GM21367 (cell line): ENCODE data around the gene DCP2.
A peak's percentile ranks its signal among the peaks of the same experiment; 100 is the strongest.
"Not testable (repeated sequence)": the region's sequence is repeated elsewhere in the genome, so short reads cannot be mapped to it uniquely, and the experiment has no call there.

ENCODE experiments used
- ATAC-seq: cut with Tn5 transposase; IDR thresholded peaks from one replicate; pipeline ENCODE4 v1.9.1; 2021; ENCODE audit not compliant: unreplicated experiment

The DCP2 gene

DNA sequence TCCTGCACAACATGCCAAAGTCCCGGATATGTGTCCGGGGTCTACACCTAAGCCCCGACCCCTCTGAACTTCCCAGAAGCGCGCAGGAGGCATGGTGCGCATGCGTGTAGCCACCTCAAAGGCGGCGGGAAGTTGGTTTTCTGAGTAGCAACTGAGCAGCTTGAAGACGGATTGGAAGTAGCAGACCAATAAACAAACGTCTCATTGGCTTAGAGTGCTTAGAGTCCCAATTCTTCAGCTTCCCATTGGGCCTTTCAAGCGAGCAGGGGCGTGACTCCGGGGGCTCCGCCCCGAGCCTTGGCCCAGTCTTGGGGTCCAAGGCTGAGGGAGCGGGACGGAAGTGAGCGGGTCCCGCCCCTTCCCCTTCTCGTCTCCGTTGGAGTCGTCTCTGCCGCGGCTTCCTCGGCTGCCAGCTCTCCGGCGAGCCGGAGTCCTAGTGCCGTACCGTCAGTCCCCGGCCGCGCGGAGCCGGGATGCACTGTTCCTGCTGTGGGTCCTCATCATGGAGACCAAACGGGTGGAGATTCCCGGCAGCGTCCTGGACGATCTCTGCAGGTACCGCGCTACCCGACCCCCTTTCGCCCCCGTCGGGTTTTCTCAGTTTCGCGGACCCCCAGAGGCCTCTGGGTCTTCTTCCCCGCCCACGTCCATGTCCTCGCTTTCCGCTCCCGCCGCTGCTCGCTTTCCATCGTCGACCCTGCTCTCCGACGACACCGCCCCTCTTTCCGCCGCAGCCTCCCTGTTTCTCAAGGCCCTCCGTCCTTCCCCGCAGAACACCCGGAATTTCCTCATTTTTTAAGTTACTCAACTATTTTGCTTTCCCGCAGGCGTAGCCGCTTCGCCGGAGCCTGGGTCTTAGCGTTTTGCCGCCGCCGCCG, at the start of gene DCP2:
Gene DCP2 (plus strand): TSS at position 367 of the 878 bp plus-strand sequence. CDS start 136 bp downstream, at position 503.
- peak; percentile 98 for ATAC-seq

- peak; percentile 59 for ATAC-seq
Observed at GRCh38 chr5:112929336-112930081, 47.1 kb upstream of the DCP2 start.

GRCh38 chr5:112930082-112930344, 46.6 kb upstream of the DCP2 start:
- ATAC-seq = peak; percentile 41

DNA sequence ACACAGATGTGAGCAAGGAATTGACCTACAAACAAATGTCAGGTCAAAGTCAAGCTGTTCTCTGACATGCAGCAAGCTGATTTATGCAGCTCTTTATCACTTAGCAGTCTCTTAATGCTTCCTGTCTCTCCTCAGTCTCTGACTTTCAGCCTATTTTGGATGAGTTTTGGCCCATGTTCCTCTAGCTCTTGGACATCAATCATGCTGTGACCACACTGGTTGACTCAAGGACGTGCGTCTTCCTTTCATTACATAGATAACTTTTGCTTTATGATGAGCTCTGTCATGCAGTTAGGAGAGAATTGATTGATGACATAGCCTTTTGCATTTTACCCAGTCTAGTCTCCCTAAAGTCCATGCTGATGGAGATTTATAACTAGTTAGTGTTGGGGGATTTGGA, 45.1 kb upstream of the DCP2 start:
- no peak for ATAC-seq

GRCh38 chr5:112933105-112933504, 43.5 kb upstream of the DCP2 start:
- no peak for ATAC-seq

- ATAC-seq = no peak
Observed at GRCh38 chr5:112933651-112934365, 42.8 kb upstream of the DCP2 start.

DNA sequence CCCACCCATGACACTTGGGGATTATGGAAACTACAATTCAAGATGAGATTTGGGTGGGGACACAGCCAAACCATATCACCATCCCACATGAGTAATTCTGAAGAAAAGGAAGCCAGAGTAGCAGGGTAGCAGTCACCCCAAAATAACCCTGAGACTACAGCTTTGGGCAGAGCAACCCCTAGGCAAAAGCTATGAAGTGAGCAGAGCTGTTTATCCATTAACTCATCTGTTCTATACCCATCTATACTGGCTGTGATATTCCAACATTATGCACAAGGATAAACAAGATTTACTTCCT, 42.3 kb upstream of the DCP2 start:
- no peak for ATAC-seq

- no peak for ATAC-seq
Observed at GRCh38 chr5:112935675-112936074, 40.9 kb upstream of the DCP2 start.

- ATAC-seq = no peak
Observed at GRCh38 chr5:112938286-112938685, 38.3 kb upstream of the DCP2 start.

- ATAC-seq = no peak
Observed at GRCh38 chr5:112940670-112941069, 35.9 kb upstream of the DCP2 start.

DNA sequence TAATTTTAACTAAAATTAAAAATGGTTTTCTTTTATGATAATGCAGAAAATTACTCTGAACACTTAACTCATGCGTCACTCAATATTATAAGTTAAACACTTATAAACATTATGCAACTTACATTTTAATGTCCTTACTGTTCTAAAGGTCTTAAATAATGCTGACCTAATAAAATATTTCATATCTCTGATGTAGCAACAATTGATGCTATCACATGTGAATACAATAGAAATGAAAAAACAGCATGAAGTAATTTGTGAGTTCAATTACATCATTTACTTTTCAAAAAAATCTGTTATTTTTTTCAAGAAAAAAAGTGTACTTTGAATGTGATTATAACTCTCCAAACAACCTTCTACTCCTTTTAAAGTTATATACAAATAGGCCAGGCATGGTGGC, 28.1 kb upstream of the DCP2 start:
- ATAC-seq = no peak

- ATAC-seq = peak; percentile 86
Observed at GRCh38 chr5:112951124-112951702, 25.4 kb upstream of the DCP2 start.

GRCh38 chr5:112956606-112957005, 20.0 kb upstream of the DCP2 start:
- ATAC-seq = no peak

GRCh38 chr5:112957036-112957808, 19.4 kb upstream of the DCP2 start:
- ATAC-seq = no peak

DNA sequence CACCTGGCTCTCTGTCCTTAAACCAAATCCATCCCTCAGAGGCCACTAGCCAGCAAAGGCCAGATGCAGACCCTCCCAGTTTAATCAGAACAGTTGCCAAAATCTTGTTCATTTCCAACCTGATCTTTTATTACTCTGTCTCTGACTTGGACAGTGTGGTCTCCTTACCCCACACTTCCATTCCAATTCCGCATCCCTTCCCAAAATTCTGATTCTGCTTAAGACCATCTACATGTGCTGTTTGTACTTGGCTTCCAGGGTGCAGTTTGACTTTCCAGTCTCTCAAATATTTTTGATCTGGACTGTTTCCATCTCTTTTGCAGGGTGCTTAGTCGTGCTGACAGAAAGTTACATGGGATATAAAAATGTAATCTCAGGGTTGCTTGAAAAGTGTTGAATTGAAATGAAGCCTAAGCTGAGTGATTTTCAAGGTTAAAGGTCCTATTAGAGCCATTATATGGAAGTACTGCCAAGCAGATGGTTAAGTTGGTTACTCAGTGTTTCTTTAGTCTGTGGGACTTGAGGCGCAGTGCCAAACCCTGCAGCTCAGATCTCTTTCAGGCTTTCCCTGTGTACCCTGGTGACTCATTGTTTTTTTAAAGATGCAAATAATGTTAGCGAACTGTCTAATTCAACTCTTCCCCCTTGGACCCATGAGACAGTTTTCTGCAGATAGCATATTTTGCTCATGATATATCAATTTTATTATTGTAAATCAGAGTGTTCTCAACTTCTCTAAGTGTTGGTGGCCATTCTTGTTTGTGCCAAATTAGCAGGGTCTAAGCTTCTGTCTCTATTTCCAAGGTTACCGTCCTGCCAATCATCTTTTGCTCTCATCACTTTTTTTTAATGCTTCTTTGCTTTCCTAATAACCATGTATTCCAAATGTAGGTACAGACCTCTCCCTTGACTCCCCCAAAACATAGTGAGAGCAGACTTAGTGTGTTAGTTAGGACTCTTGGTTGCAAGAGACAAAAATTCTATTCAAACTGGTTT, 18.2 kb upstream of the DCP2 start:
- ATAC-seq = peak; percentile 79

- ATAC-seq = not testable (repeated sequence)
Observed at GRCh38 chr5:112959872-112960271, 16.7 kb upstream of the DCP2 start.

- no peak for ATAC-seq
Observed at GRCh38 chr5:112960315-112960714, 16.3 kb upstream of the DCP2 start.

DNA sequence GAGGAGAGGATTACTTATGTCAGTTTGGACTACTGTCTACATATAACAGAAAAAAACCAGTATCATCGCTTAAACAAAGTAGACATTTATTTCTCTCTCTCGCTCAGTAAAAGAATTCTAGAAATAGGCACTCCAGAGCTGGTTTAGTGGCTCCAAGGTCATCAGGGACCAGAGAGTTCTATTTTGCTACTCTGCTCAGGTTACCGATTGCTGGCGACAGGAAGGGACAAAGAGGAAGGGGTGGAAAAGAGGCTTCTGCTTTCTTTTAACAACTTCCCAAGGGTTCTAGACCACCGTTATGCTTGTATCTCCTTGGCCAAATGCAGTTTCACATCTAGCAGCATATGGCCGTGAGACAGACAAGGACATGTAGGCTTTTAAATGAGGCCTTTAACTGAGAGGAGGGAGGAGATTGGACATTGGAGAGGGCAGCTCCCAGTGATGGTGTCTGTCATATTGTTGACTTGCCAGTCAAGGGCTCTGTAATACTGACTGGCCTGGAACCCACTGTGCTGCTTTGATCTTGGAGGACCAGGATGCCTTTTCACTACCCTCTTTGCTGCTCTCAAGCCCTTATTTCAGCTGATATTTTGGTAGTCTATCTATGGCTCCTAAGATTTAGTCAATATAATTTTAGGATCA, 15.6 kb upstream of the DCP2 start:
- ATAC-seq = no peak

DNA sequence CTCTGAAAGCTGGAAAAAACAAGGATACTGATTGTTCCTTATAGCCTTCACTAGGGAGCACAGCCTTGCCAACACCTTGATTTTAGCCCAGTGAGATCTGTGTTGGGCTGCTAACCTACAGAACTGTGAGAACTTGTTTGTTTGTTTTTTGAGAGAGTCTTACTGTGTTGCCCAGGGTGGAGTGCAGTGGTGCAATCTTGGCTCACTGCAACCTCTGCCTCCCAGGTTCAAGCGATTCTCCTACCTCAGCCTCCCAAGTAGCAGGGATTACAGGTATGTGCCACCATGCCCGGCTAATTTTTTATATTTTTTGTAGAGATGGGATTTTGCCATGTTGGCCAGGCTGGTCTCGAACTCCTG, 13.2 kb upstream of the DCP2 start:
- not testable (repeated sequence) for ATAC-seq
